GM21529 (cell line): ENCODE measurements around the gene NEO1.

Experiments used
- ATAC-seq: cut with Tn5 transposase; IDR thresholded peaks from one replicate; pipeline ENCODE4 v1.9.1; 2021; ENCODE audit not compliant: unreplicated experiment

Gene NEO1

DNA sequence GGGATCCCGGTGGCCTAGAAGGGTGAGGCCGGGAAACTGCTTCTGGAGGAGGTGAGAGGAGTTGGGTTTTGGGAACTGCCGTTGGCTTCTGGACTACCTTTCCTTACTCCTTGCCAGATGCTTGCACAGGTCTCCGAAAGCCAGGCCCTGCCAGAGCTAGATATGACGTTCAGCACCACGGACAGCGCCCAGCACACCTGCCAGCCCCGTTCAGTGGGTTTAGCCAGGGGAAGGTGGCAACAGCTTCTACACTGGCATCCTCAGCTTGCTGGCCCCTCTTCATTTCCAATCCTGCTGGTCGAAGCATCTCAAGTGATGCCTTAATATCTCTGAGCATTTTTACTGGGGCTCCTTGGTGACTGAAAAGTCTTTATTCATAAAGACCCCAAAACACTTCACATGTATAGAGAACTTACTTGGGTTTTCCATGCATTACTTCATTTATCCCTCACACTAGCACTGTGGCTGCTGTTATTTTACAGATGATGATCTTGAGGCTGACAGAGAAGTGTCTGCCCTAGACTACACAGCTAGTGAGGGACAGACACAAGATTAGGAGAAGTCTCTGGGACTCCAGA lies 294.6 kb downstream of the NEO1 start:
- no peak for ATAC-seq

GRCh38 chr15:73349191-73349590 lies 296.9 kb downstream of the NEO1 start:
- no peak for ATAC-seq

- ATAC-seq: no peak
Observed at GRCh38 chr15:73352082-73352481, 299.8 kb downstream of the NEO1 start.

DNA sequence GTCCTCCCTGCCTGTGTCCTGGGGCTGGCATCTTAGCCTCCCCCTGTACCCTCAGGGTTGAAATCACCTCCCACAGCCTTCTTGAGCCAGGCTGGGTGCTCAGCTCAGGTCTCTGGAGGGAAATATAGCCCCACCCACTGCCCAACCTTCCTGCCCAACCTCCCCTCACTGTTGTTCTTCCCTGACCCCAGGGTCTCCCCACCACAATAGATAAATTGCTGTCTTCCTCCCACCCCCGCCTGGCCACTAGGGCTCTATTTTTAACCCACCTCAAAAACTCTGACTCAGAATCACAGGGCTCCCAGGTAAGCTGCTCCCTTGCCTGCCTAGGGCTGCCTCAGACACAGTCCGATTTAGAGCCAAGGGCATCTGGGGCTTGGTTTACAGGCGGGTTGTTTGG lies 301.5 kb downstream of the NEO1 start:
- ATAC-seq: no peak

DNA sequence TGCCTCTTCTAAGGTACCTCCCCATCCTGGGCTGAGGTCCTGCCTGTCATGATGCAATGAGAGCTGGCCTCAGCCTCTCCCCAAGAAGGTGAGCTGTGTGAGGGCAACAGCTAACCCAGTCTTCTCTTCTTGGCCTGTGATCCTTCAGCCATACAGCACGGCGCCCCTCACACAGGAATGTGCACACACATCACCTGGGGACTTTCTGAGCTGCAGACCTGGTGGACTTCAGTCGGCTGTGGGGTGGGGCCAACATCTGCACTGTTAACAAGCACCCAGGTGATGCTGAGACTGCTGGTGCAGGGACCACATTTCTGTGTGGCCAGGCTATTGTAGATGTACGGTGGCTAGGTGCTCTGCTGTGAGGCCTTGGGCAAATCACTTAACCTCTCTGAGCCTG lies 302.0 kb downstream of the NEO1 start:
- no peak for ATAC-seq
